K562 (cell line): ENCODE results near the gene PSMA4.

Source experiments
- ELF4 ChIP-seq: fragments of 450-650 bp; formaldehyde crosslinking; IDR thresholded peaks from 2 replicates; pipeline ENCODE4 v1.4.0; 2022; ENCODE audit warnings: missing genetic modification characterization
- GABPB1 ChIP-seq: sonication (generic); formaldehyde crosslinking; IDR thresholded peaks from 2 replicates; pipeline ENCODE4 v1.8.0; 2022; ENCODE audit warnings: mild to moderate bottlenecking, missing genetic modification reagents
- RERE ChIP-seq: sonication (generic); formaldehyde crosslinking; IDR thresholded peaks from 2 replicates; pipeline ENCODE4 v1.8.0; 2023; ENCODE audit warnings: missing genetic modification reagents, mild to moderate bottlenecking, borderline replicate concordance
- SREBF2 ChIP-seq: sonication (generic); formaldehyde crosslinking; IDR thresholded peaks from 2 replicates; pipeline ENCODE4 v1.4.0; 2020; ENCODE audit warnings: mild to moderate bottlenecking, missing genetic modification reagents

- TF ChIP-seq GABPB1 (no peak), SREBF2 (CRISPR knock-in tag) (no peak), ELF4 (no peak), RERE (CRISPR knock-in tag) (no peak)
Measured at GRCh38 chr15:78565951-78566774, 25.9 kb downstream of the PSMA4 start.
